Tibial artery (tissue), 4 donors: ENCODE data around the gene RABGGTA.
A peak's percentile ranks its signal among the peaks of the same experiment; 100 is the strongest.

Experiments
- DNase-seq, 2 donors: peaks; one replicate each; pipeline ENCODE4 v3.0.0-alpha.2; 2019
- H3K27ac ChIP-seq, 2 donors: fragments of 200-600 bp; sonication (generic) in 1 of 2; 1 replicate in 1 of 2; 2 replicates in 1 of 2; pipeline ENCODE4 v1.5.1; 2018 to 2019; ENCODE audit warnings: mild to moderate bottlenecking in 1 of 2
- H3K27me3 ChIP-seq, 2 donors: fragments of 200-600 bp; sonication (generic) in 1 of 2; one replicate each; pipeline versions ENCODE4 v1.5.1 to v1.6.0; 2016 to 2019
- H3K36me3 ChIP-seq, 3 donors: fragments of 200-600 bp; sonication (generic) in 2 of 3; one replicate each; pipeline ENCODE4 v1.5.1; 2016 to 2019; ENCODE audit warnings: mild to moderate bottlenecking in 2 of 3
- H3K4me1 ChIP-seq, 4 donors: fragments of 200-600 bp; sonication (generic) in 2 of 4; 1 replicate in 3 of 4; 2 replicates in 1 of 4; pipeline ENCODE4 v1.5.1; 2016 to 2019
- H3K4me3 ChIP-seq, 2 donors: fragments of 200-600 bp; sonication (generic) in 1 of 2; 1 replicate in 1 of 2; 2 replicates in 1 of 2; pipeline ENCODE4 v1.5.1; 2018 to 2019; ENCODE audit warnings: mild to moderate bottlenecking in 2 of 2
- H3K9me3 ChIP-seq, 3 donors: fragments of 200-600 bp; sonication (generic) in 1 of 3; one replicate each; pipeline ENCODE4 v1.5.1; 2016 to 2019
- intact Hi-C: fragments of 100-400 bp; cut with DNase I; formaldehyde crosslinking; loops from one replicate; pipeline ENCODE4 v1.15.0; 2023; ENCODE audit warnings: low total_unique reads
- TF ChIP-seq, protein P1 (sequence below), 2 experiments: fragments of 200-600 bp in 1 of 2; fragments of 450-650 bp in 1 of 2; IDR thresholded peaks; one replicate each; pipeline ENCODE4 v1.5.1; 2017 to 2019; ENCODE audit warnings: antibody characterized with exemption in 2 of 2, mild to moderate bottlenecking in 1 of 2, moderate library complexity in 1 of 2

Gene RABGGTA

GRCh38 chr14:24307575-24308341, 36.4 kb upstream of the RABGGTA start, which contains the start of gene CIDEB:
CIDEB (minus strand) TSS chr14:24307977; CDS start chr14:24307858, 119 bp downstream.
- DNase-seq, result peak in 1 of 2 donors; percentile 61
- Histone ChIP-seq H3K4me1 (peaks cover 0 to 29% (median 16%) of the 10 kb centered on the region in 4 donors), H3K36me3 (peaks cover 37 to 51% (median 46%) of the 10 kb centered on the region in 3 donors), H3K9me3 (no peaks in the 10 kb centered on the region), H3K27me3 (no peaks in the 10 kb centered on the region), H3K27ac (no peak within 1 kb of the TSS), H3K4me3 (no peak within 1 kb of the TSS)
- TF ChIP-seq, protein P1, sequence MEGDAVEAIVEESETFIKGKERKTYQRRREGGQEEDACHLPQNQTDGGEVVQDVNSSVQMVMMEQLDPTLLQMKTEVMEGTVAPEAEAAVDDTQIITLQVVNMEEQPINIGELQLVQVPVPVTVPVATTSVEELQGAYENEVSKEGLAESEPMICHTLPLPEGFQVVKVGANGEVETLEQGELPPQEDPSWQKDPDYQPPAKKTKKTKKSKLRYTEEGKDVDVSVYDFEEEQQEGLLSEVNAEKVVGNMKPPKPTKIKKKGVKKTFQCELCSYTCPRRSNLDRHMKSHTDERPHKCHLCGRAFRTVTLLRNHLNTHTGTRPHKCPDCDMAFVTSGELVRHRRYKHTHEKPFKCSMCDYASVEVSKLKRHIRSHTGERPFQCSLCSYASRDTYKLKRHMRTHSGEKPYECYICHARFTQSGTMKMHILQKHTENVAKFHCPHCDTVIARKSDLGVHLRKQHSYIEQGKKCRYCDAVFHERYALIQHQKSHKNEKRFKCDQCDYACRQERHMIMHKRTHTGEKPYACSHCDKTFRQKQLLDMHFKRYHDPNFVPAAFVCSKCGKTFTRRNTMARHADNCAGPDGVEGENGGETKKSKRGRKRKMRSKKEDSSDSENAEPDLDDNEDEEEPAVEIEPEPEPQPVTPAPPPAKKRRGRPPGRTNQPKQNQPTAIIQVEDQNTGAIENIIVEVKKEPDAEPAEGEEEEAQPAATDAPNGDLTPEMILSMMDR (IDR thresholded peaks at IDR 0.05), result peak; percentile 71 to 90
- intact Hi-C loops, result no loop called here

DNA sequence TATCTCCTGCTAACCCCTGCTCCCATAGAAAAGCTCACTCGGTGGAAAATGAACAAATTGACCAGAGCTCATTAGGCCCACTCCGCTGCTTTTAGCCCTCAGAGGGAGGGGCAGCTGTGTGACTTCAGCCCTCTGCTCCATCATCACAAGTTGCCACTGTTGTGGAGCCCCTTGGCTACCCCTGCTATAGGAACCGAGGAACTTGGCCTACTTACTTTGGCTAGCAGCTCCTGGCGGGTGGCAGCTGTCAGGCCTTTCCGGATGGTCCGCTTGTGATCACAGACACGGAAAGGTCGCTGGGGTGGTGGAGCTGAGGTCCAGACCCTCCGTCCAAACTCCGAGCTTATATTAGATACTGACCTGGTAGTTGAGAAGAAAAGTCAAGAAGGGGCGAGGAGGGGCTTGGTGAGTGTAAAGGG, 35.8 kb upstream of the RABGGTA start:
- TF ChIP-seq, protein P1 (IDR thresholded peaks at IDR 0.05), result no peak
- Histone ChIP-seq H3K4me3 (no peak overlapping the region), H3K27ac (no peak overlapping the region), H3K27me3 (no peaks in the 10 kb centered on the region), H3K4me1 (peaks cover 0 to 29% (median 16%) of the 10 kb centered on the region in 4 donors), H3K36me3 (peaks cover 43 to 57% (median 51%) of the 10 kb centered on the region in 3 donors), H3K9me3 (no peaks in the 10 kb centered on the region)
- intact Hi-C loops, result no loop called here
- DNase-seq, result no peak

GRCh38 chr14:24304019-24304387, 32.6 kb upstream of the RABGGTA start:
- H3K27ac ChIP-seq, result no peak overlapping the region
- no peak for DNase-seq
- H3K4me1 ChIP-seq, result peaks cover 0 to 22% (median 18%) of the 10 kb centered on the region in 4 donors
- H3K36me3 ChIP-seq, result peaks cover 52 to 65% (median 59%) of the 10 kb centered on the region in 3 donors
- no peak overlapping the region for H3K4me3 ChIP-seq
- intact Hi-C loops, result no loop called here
- no peaks in the 10 kb centered on the region for H3K9me3 ChIP-seq
- TF ChIP-seq, protein P1 (IDR thresholded peaks at IDR 0.05), result no peak
- no peaks in the 10 kb centered on the region for H3K27me3 ChIP-seq

- no peak for DNase-seq
- Histone ChIP-seq H3K4me3 (peak overlapping the region; percentile 91 to 96), H3K9me3 (no peaks in the 10 kb centered on the region), H3K36me3 (peaks cover 49 to 54% (median 51%) of the 10 kb centered on the region in 3 donors), H3K27ac (peak overlapping the region; percentile 76 to 85), H3K27me3 (no peaks in the 10 kb centered on the region), H3K4me1 (peaks cover 0 to 34% (median 25%) of the 10 kb centered on the region in 4 donors)
- intact Hi-C loops, result no loop called here
- TF ChIP-seq, protein P1 (IDR thresholded peaks at IDR 0.05), result no peak
Measured at GRCh38 chr14:24300326-24300980, 29.1 kb upstream of the RABGGTA start.

- Histone ChIP-seq H3K27ac (peak within 1 kb of the TSS; percentile 76 to 85), H3K4me3 (peak within 1 kb of the TSS; percentile 91 to 96), H3K36me3 (peaks cover 44 to 54% (median 45%) of the 10 kb centered on the region in 3 donors), H3K9me3 (no peaks in the 10 kb centered on the region), H3K27me3 (no peaks in the 10 kb centered on the region), H3K4me1 (peaks cover 0 to 34% (median 25%) of the 10 kb centered on the region in 4 donors)
- TF ChIP-seq, protein P1 (IDR thresholded peaks at IDR 0.05), result no peak
- DNase-seq, result peak; percentile 89 to 92
- intact Hi-C loops, result loop anchor here (5.0 kb wide), 1 partner anchor 57 kb away; the partner anchor contains the start of gene TINF2
Measured at GRCh38 chr14:24299255-24300191, 28.1 kb upstream of the RABGGTA start, which contains the start of the genes DHRS1 and NOP9. DHRS1 (minus strand) TSS chr14:24299780; CDS start chr14:24299106, 674 bp downstream. NOP9 (plus strand) TSS chr14:24299850; CDS start chr14:24299955, 105 bp downstream.
